Nephron (organoid): ENCODE measurements around the gene CRACDL.

Experiments used
- H3K27ac Mint-ChIP-seq, 3 experiments: 2 replicates each; pipeline ENCODE4 v1.8.0; 2020; ENCODE audit warnings: mixed read lengths in 3 of 3, mild to moderate bottlenecking in 2 of 3, moderate library complexity in 1 of 3
- H3K27me3 Mint-ChIP-seq: 2 replicates; pipeline ENCODE4 v1.8.0; 2021; ENCODE audit warnings: low read depth, mild to moderate bottlenecking, moderate library complexity, mixed read lengths
- H3K36me3 Mint-ChIP-seq: 2 replicates; pipeline ENCODE4 v1.8.0; 2020; ENCODE audit warnings: low read depth, mixed read lengths
- H3K4me1 Mint-ChIP-seq: 2 replicates; pipeline ENCODE4 v1.8.0; 2020; ENCODE audit warnings: mixed read lengths
- H3K4me3 Mint-ChIP-seq, 3 experiments: 2 replicates each; pipeline ENCODE4 v1.8.0; 2020; ENCODE audit warnings: mild to moderate bottlenecking in 3 of 3, mixed read lengths in 3 of 3, moderate library complexity in 2 of 3
- H3K9me3 Mint-ChIP-seq: 2 replicates; pipeline ENCODE4 v1.8.0; 2020; ENCODE audit warnings: mixed read lengths
- TF ChIP-seq, protein P1 (sequence below), 3 experiments: fragments of 200-600 bp; sonication (generic); IDR thresholded peaks; one replicate each; pipeline ENCODE4 v1.5.0; 2021; ENCODE audit warnings: antibody characterized with exemption in 3 of 3; ENCODE audit not compliant: unreplicated experiment in 3 of 3

Gene CRACDL

DNA sequence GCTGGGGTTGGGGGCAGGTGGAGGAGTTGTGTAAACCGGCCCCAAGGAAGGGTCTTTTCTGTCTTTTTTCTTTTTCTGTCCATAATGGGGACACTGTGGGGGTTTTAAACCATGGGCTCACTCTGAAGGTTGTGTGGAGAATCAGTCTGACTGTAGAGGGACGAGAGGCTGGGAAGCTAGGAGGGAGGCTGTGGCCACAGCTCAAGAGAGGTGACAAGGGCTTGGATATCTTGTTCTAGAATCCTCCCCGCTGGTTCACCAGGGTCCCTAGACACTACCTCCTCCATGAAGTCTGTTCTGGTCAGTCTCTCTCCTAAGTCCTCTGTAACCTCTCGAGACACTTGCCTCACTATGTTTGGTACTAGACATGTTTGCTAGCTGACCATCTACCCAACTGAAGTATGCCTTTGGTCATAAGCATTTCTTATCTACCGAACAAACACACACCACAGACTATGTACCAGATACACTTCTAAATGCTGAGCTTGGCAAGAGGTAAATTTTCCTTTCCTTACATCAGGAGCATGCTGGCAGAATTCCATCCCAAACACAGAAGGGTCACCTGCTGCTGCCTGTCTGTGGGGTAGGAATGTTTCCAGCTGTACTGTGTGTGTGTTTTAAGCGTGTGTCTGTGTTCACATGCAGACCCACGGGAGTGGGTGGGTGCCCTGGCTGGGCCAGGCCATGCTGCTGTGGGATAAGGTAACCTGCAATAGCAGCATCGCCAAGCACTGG is 135.5 kb downstream of the CRACDL start:
- TF ChIP-seq, protein P1, sequence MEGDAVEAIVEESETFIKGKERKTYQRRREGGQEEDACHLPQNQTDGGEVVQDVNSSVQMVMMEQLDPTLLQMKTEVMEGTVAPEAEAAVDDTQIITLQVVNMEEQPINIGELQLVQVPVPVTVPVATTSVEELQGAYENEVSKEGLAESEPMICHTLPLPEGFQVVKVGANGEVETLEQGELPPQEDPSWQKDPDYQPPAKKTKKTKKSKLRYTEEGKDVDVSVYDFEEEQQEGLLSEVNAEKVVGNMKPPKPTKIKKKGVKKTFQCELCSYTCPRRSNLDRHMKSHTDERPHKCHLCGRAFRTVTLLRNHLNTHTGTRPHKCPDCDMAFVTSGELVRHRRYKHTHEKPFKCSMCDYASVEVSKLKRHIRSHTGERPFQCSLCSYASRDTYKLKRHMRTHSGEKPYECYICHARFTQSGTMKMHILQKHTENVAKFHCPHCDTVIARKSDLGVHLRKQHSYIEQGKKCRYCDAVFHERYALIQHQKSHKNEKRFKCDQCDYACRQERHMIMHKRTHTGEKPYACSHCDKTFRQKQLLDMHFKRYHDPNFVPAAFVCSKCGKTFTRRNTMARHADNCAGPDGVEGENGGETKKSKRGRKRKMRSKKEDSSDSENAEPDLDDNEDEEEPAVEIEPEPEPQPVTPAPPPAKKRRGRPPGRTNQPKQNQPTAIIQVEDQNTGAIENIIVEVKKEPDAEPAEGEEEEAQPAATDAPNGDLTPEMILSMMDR (IDR thresholded peaks at IDR 0.05; ENCODE audit: unreplicated experiment in 3 of 3): no peak
- Mint-ChIP-seq H3K36me3 (no peaks in the 10 kb centered on the region), H3K27me3 (peaks cover 10% of the 10 kb centered on the region), H3K9me3 (no peaks in the 10 kb centered on the region), H3K4me1 (peaks cover 15% of the 10 kb centered on the region), H3K4me3 (no peak overlapping the region), H3K27ac (no peak overlapping the region)

DNA sequence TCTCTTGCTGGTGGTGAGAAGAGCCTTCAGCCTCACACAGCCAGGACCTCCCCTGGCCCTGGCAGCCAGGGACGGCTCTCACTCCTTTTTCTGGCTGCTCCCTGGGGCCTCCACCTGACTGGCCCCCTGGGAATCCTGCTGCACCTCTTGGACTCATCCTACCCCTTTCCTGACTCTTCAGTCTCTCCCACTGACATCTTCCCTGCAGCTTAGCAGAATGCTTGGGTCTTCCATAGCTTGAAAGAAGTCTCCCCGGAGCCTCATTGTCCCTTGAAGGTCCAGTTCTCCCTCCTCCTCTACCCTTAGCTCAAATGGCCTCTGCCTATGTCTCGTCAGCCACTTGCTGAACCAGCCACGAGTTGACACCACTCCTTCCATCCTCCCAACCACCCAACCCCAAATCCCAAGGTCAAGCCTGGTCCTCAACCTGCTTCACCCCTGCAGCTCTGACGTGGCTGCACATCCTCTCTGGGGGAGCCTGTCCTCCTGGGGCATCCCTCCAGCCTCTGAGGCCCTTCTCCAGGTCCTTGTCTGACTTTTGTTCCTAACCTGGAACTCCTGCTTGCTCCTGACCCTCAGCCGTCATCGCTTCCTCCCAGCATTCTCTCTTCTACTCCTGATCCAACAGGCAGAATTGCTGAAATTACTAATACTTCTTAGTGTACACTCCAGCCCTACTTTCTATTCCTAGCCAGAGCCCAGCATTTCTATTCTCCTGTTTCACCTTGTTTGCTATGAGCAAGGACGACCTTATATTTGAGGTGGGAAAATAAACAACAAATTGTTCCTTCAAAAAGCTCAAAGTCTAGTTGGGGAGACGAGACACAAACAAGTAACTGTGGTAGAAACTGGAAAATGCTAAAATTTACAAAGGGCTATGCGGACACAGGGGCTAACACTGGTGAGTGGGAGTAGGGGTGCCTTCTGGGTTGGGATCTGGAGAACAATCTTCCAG is 136.4 kb downstream of the CRACDL start:
- Mint-ChIP-seq H3K9me3 (no peaks in the 10 kb centered on the region), H3K36me3 (no peaks in the 10 kb centered on the region), H3K27ac (no peak overlapping the region), H3K4me1 (peaks cover 12% of the 10 kb centered on the region), H3K4me3 (no peak overlapping the region), H3K27me3 (peaks cover 10% of the 10 kb centered on the region)
- TF ChIP-seq, protein P1 (IDR thresholded peaks at IDR 0.05; ENCODE audit: unreplicated experiment in 3 of 3): no peak

DNA sequence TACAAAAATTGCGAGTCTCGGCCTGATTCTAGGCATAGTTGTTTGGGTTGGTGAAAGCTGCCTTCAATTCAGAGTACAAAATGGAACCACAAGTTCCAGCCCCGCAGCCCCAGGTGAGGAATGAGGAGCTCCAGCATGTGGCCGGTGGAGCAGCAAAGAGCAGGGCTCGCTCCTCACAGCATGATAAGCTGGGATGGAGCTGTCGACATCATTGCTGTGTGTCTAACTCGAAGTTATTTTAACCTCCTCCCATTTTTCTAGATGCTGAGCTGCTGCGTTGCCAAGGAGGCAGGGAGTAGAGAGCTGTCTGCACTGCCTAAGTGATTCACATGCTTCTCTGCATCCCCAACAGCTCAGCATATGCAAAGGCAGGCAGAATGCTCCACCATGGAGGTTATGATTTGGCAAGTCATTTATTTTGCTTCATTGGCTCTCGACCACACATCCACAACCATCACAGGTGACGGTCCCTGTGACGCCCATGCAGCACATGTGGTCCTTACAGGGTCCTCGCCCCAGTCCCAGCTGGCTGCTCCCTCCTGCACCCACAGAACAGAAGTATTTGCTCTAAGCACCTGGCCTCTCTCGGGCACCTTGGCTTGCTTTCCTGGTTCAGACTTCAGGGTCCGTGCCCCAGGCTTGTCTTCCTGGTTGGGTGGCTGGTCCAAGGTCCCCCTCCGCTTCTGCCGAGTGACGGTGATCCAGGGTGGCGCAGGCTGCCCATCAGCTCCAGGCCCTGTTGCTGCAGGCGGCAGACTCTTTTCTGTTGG is 139.1 kb downstream of the CRACDL start:
- TF ChIP-seq, protein P1 (IDR thresholded peaks at IDR 0.05; ENCODE audit: unreplicated experiment in 3 of 3): no peak
- Mint-ChIP-seq H3K4me3 (no peak overlapping the region), H3K27me3 (peaks cover 10% of the 10 kb centered on the region), H3K4me1 (peaks cover 20% of the 10 kb centered on the region), H3K27ac (no peak overlapping the region), H3K9me3 (no peaks in the 10 kb centered on the region), H3K36me3 (no peaks in the 10 kb centered on the region)

DNA sequence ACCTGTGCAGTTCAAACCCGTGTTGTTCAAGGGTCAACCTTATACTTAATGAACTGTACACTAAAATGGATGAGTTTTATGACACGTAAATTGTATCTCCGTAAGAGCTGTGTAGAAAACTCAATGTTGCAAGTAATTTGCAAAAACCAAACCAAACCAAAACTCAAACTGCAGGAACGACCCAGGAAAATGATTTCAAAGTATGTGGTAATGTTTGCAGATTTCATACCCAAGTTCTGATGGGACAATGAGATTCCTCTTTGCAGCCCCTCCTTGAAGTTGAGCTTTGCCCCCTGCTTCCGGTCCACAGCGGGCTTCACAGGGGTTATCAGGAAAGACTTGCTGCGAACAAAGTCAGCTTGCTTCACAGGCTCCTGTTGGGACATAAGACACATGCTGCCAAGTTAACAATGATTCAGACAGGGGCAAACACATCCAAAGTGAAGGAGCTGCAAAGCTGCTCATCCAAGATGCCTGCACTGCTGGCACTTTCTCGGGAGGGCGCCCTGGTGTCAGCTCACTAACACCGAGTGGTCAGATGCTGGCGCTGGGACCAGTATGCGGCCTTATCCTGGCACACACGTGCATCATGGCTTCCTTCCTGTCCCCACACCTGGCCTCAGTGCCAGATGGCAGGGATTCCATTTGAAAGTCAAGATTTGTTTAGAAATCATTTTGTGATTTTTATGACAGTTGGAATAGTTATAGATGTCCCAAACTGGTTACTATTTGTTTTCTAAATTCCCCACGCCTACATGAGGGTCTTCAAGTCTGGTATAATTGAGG is 139.9 kb downstream of the CRACDL start:
- peaks cover 18% of the 10 kb centered on the region for H3K4me1 Mint-ChIP-seq
- H3K4me3 Mint-ChIP-seq: no peak overlapping the region
- H3K27ac Mint-ChIP-seq: no peak overlapping the region
- TF ChIP-seq, protein P1 (IDR thresholded peaks at IDR 0.05; ENCODE audit: unreplicated experiment in 3 of 3): no peak
- peaks cover 10% of the 10 kb centered on the region for H3K27me3 Mint-ChIP-seq
- H3K36me3 Mint-ChIP-seq: no peaks in the 10 kb centered on the region
- H3K9me3 Mint-ChIP-seq: no peaks in the 10 kb centered on the region
